ENCODE data around the gene MAN2A2.

MAN2A2 gene

GRCh38 chr15:90947577-90948357, 44.7 kb downstream of the MAN2A2 start:
- no peak for DNase-seq

- no peak for DNase-seq
Measured at GRCh38 chr15:90948506-90948905, 45.4 kb downstream of the MAN2A2 start.

GRCh38 chr15:90949979-90950675, 47.0 kb downstream of the MAN2A2 start:
- DNase-seq = no peak

- DNase-seq = no peak
Measured at GRCh38 chr15:90950676-90951075, 47.6 kb downstream of the MAN2A2 start.

GRCh38 chr15:90952901-90953677, 50.0 kb downstream of the MAN2A2 start:
- DNase-seq = no peak

- no peak for DNase-seq
Measured at GRCh38 chr15:90953947-90954711, 51.0 kb downstream of the MAN2A2 start.

GRCh38 chr15:90954712-90955623, 51.9 kb downstream of the MAN2A2 start, which contains the start of gene RCCD1:
RCCD1 (plus strand) TSS chr15:90954884; CDS start chr15:90956735, 1,851 bp downstream.
- DNase-seq = peak; percentile 80

GRCh38 chr15:90955624-90956273, 52.6 kb downstream of the MAN2A2 start:
- peak; percentile 35 for DNase-seq

- DNase-seq = peak; percentile 70
Measured at GRCh38 chr15:90956274-90957030, 53.4 kb downstream of the MAN2A2 start.

- peak; percentile 19 for DNase-seq
Measured at GRCh38 chr15:90957031-90957790, 54.1 kb downstream of the MAN2A2 start.

- no peak for DNase-seq
Measured at GRCh38 chr15:90957791-90958190, 54.7 kb downstream of the MAN2A2 start.

- no peak for DNase-seq
Measured at GRCh38 chr15:90959028-90959595, 56.0 kb downstream of the MAN2A2 start.

- peak; percentile 9 for DNase-seq
Measured at GRCh38 chr15:90959894-90960293, 56.8 kb downstream of the MAN2A2 start.

- no peak for DNase-seq
Measured at GRCh38 chr15:90960298-90961091, 57.4 kb downstream of the MAN2A2 start.

- no peak for DNase-seq
Measured at GRCh38 chr15:90962021-90962420, 58.9 kb downstream of the MAN2A2 start.

- DNase-seq = no peak
Measured at GRCh38 chr15:90966262-90966661, 63.2 kb downstream of the MAN2A2 start.

- no peak for DNase-seq
Measured at GRCh38 chr15:90967206-90967605, 64.1 kb downstream of the MAN2A2 start.

GRCh38 chr15:90968434-90968833, 65.3 kb downstream of the MAN2A2 start:
- no peak for DNase-seq
